Panc1 (cell line): ENCODE results near the gene EMX1. TPM values are rescaled to one million over a fixed set of nuclear protein-coding genes. Genes with fewer than 3 reads are reported as not detected.

Experiments used
- ATAC-seq: fragments of 200-7000 bp; cut with Tn5 transposase; 2 replicates; pipeline ENCODE4 v1.9.1; 2020; ENCODE audit warnings: mild to moderate bottlenecking, moderate library complexity
- BruUV-seq: library from RNA; stranded (reverse); fragments of 400-500 nt; replicated peaks from 2 replicates; lab custom pipeline; 2021; lab: Mats Ljungman, UMichigan
- CTCF ChIA-PET: fragments of 300-600 bp; sonication (Branson Sonifier 250); formaldehyde crosslinking; loops from one replicate; lab custom pipeline; 2022; ENCODE audit warnings: antibody characterized with exemption; lab: Charles Lee
- POLR2A ChIA-PET: fragments of 300-600 bp; sonication (Branson Sonifier 250); formaldehyde crosslinking; loops from one replicate; lab custom pipeline; 2022; ENCODE audit warnings: antibody characterized with exemption; lab: Charles Lee
- DNase-seq: peaks from one replicate; pipeline ENCODE4 v3.0.0-alpha.2; 2010; ENCODE audit warnings: low read depth, low spot score
- H3K27ac ChIP-seq: 2 replicates; pipeline ENCODE4 v1.5.1; 2011; ENCODE audit warnings: mild to moderate bottlenecking, low read length, inconsistent platforms
- H3K27me3 ChIP-seq: fragments of 200-500 bp; sonication (Bioruptor generic); 2 replicates; pipeline ENCODE4 v1.6.0; 2014; ENCODE audit warnings: low read length, inconsistent platforms; ENCODE audit not compliant: control insufficient read depth, insufficient read depth
- H3K36me3 ChIP-seq: fragments of 200-500 bp; sonication (Bioruptor generic); 2 replicates; pipeline ENCODE4 v1.5.1; 2014; ENCODE audit warnings: inconsistent platforms, mild to moderate bottlenecking, low read length, moderate library complexity; ENCODE audit not compliant: control insufficient read depth, insufficient read depth
- H3K4me1 ChIP-seq: 2 replicates; pipeline ENCODE4 v1.5.1; 2011; ENCODE audit warnings: inconsistent platforms, mild to moderate bottlenecking, low read length, moderate library complexity; ENCODE audit not compliant: control insufficient read depth, insufficient read depth
- H3K4me3 ChIP-seq, 2 experiments: 2 replicates each; pipeline ENCODE4 v1.5.1; 2011 to 2012; ENCODE audit warnings: low read depth in 2 of 2, low read length in 2 of 2, mild to moderate bottlenecking in 2 of 2, inconsistent platforms in 1 of 2, moderate library complexity in 1 of 2
- H3K9me3 ChIP-seq: fragments of 200-500 bp; sonication (Bioruptor generic); 2 replicates; pipeline ENCODE4 v1.5.1; 2014; ENCODE audit warnings: low read depth, mild to moderate bottlenecking, inconsistent platforms, low read length, moderate library complexity; ENCODE audit not compliant: control insufficient read depth, insufficient read depth
- POLR2AphosphoS5 ChIP-seq: IDR thresholded peaks from 2 replicates; pipeline ENCODE4 v1.6.1; 2012; ENCODE audit warnings: mild to moderate bottlenecking, low read depth, low read length, moderate library complexity
- REST ChIP-seq, 2 experiments: IDR thresholded peaks; 2 replicates each; pipeline ENCODE4 v1.6.1; 2011 to 2012; ENCODE audit warnings: low read depth in 2 of 2, control low read depth in 1 of 2, low read length in 1 of 2, mild to moderate bottlenecking in 1 of 2, moderate library complexity in 1 of 2; ENCODE audit not compliant: insufficient read depth in 1 of 2
- SIN3A ChIP-seq: IDR thresholded peaks from 2 replicates; pipeline ENCODE4 v1.6.1; 2012; ENCODE audit warnings: low read depth, mild to moderate bottlenecking, low read length, moderate library complexity, borderline replicate concordance; ENCODE audit not compliant: insufficient read depth
- TCF7L2 ChIP-seq: IDR thresholded peaks from 2 replicates; pipeline ENCODE4 v1.6.1; 2011; ENCODE audit warnings: mild to moderate bottlenecking, low read depth, low read length, inconsistent platforms
- in situ Hi-C: cut with HindIII; loops from 2 replicates; pipeline ENCODE4 v1.10.0; 2016; ENCODE audit warnings: low sequenced_read_pairs, low pct_unique_long_range_greater_than_20kb
- intact Hi-C: fragments of 100-400 bp; cut with micrococcal nuclease; formaldehyde crosslinking; loops from one replicate; pipeline ENCODE4 v1.10.0; 2022; ENCODE audit not compliant: unreplicated experiment
- total RNA-seq: library from RNA; stranded (reverse); gene quantifications from one replicate; pipeline ENCODE4 v1.2.1, GENCODE V29; 2021; ENCODE audit not compliant: unreplicated experiment
- TF ChIP-seq, protein P1 (sequence below): fragments of 450-650 bp; IDR thresholded peaks from 2 replicates; pipeline ENCODE4 v1.5.1; 2017; ENCODE audit warnings: mild to moderate bottlenecking

Gene EMX1
- total RNA-seq, 1 experiment from 2014 or later = 0.36 TPM

DNA sequence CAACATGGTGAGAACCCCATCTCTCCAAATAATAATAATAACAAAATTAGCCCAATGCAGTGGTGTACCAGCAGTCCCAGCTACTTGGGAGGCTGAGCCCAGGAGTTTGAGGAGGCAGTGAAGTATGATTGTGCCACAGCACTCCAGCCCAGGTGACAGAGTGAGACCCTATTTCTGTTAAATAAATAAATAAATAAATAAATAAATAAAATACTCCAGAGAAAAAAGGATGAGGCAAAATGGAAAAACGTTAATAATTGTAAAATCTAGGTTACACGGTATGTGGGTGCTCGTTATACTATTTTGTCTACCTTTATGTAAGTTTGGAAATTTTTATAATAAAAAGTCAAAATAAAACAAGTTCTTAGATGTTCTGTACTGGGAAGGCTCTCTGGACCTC, 8.6 kb upstream of the EMX1 start:
- no TSS peak for BruUV-seq
- peaks cover 71% of the 10 kb centered on the region for H3K27me3 ChIP-seq
- intact Hi-C loops = no loop called here
- H3K4me1 ChIP-seq = no peaks in the 10 kb centered on the region
- TF ChIP-seq REST (IDR thresholded peaks at IDR 0.05; ENCODE audit: insufficient read depth in 1 of 2, low read depth in 2 of 2, low read length in 1 of 2) = no peak
- no peak for TF ChIP-seq SIN3A
- TF ChIP-seq TCF7L2 = no peak
- H3K4me3 ChIP-seq = no peak overlapping the region
- ChIA-PET POLR2A (no interaction called here), CTCF (no interaction called here)
- in situ Hi-C loops = no loop called here
- H3K9me3 ChIP-seq = no peaks in the 10 kb centered on the region
- no peak for ATAC-seq
- DNase-seq = no peak
- no peak overlapping the region for H3K27ac ChIP-seq
- no peaks in the 10 kb centered on the region; the same call in 1 of the 2 replicates for H3K36me3 ChIP-seq

- Histone ChIP-seq H3K36me3 (no peaks in the 10 kb centered on the region; the same call in 1 of the 2 replicates), H3K27ac (no peak overlapping the region), H3K4me3 (no peak overlapping the region), H3K4me1 (peaks cover 5% of the 10 kb centered on the region), H3K27me3 (peaks cover 64% of the 10 kb centered on the region), H3K9me3 (no peaks in the 10 kb centered on the region)
- TF ChIP-seq, protein P1, sequence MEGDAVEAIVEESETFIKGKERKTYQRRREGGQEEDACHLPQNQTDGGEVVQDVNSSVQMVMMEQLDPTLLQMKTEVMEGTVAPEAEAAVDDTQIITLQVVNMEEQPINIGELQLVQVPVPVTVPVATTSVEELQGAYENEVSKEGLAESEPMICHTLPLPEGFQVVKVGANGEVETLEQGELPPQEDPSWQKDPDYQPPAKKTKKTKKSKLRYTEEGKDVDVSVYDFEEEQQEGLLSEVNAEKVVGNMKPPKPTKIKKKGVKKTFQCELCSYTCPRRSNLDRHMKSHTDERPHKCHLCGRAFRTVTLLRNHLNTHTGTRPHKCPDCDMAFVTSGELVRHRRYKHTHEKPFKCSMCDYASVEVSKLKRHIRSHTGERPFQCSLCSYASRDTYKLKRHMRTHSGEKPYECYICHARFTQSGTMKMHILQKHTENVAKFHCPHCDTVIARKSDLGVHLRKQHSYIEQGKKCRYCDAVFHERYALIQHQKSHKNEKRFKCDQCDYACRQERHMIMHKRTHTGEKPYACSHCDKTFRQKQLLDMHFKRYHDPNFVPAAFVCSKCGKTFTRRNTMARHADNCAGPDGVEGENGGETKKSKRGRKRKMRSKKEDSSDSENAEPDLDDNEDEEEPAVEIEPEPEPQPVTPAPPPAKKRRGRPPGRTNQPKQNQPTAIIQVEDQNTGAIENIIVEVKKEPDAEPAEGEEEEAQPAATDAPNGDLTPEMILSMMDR = no peak
- TF ChIP-seq SIN3A (no peak), REST (IDR thresholded peaks at IDR 0.05; ENCODE audit: insufficient read depth in 1 of 2, low read depth in 2 of 2, low read length in 1 of 2) (no peak), POLR2AphosphoS5 (no peak), TCF7L2 (no peak)
- ChIA-PET CTCF (interaction anchor here (0.7 kb wide), 1 partner anchor 47 kb away, joined by 4 read pairs; no protein-coding TSS in a partner anchor), POLR2A (no interaction called here)
- intact Hi-C loops (no loop called here), in situ Hi-C loops (no loop called here)
- ATAC-seq (no peak), DNase-seq (no peak)
- no TSS peak for BruUV-seq
Observed at GRCh38 chr2:72911256-72911655, 6.1 kb upstream of the EMX1 start.
